ENCODE measurements around the gene ATP5MC3. TPM values are rescaled to one million over a fixed set of nuclear protein-coding genes. Genes with fewer than 3 reads are reported as not detected.

Gene ATP5MC3
- total and polyA plus RNA-seq, 2 donors (not counting 3 experiments of a cell fraction or from before 2014, with no cell fraction given), result 201 to 452 TPM

- peaks cover 4% of the 10 kb centered on the region for H3K9me1 ChIP-seq (replicated peaks; ENCODE audit: control insufficient read depth, extremely low read depth, insufficient read depth, low read length)
- BruUV-seq (replicated peaks), result no TSS peak
- no peaks in the 10 kb centered on the region for H3K27me3 ChIP-seq (ENCODE audit: control insufficient read depth in 2 of 2, insufficient read depth in 2 of 2, low read length in 2 of 2)
- H3K9me3 ChIP-seq (replicated peaks; ENCODE audit: control insufficient read depth, insufficient read depth, low read length), result no peaks in the 10 kb centered on the region
- no peak for TF ChIP-seq MYC (IDR thresholded peaks at IDR 0.05; ENCODE audit: low read depth, low read length)
- peak; percentile 4 for TF ChIP-seq POLR2A (IDR thresholded peaks at IDR 0.05; ENCODE audit: low read depth, low read length)
- TF ChIP-seq FOS (IDR thresholded peaks at IDR 0.05; ENCODE audit: borderline replicate concordance, insufficient read depth, low read length), result no peak
- TF ChIP-seq GATA2 (IDR thresholded peaks at IDR 0.05; ENCODE audit: insufficient read depth, insufficient read length, low read depth, low read length), result no peak
- H2AFZ ChIP-seq (ENCODE audit: low read depth, low read length), result no peak overlapping the region
- no peak for DNase-seq (ENCODE audit: low read depth, low spot score)
- no peak for FAIRE-seq
- H3K4me3 ChIP-seq (replicated peaks in 1 of 3; ENCODE audit: insufficient read depth in 1 of 3, low read depth in 1 of 3, low read length in 3 of 3), result no peak overlapping the region
- CTCF ChIA-PET, result interaction anchor here (1.1 kb wide), 1 partner anchor 39 kb away, joined by 3 read pairs; no protein-coding TSS in a partner anchor
- no peaks in the 10 kb centered on the region for H3K4me1 ChIP-seq (ENCODE audit: control insufficient read depth, extremely low read depth, insufficient read depth, low read length)
- dilution Hi-C loops (cut with MboI; ENCODE audit: extremely low pct_ligation_motif_present, low sequenced_read_pairs), result no loop called here
- peaks cover 5 to 18% of the 10 kb centered on the region in 2 experiments for H3K36me3 ChIP-seq (ENCODE audit: control insufficient read depth in 2 of 2, extremely low read depth in 1 of 2, insufficient read depth in 2 of 2, low read length in 2 of 2)
- H3K79me2 ChIP-seq (ENCODE audit: control insufficient read depth, insufficient read depth, low read length), result peaks cover 15% of the 10 kb centered on the region
- no peaks in the 10 kb centered on the region for H4K20me1 ChIP-seq (replicated peaks; ENCODE audit: control insufficient read depth, extremely low read depth, insufficient read depth, low read length)
- H3K27ac ChIP-seq (ENCODE audit: insufficient read depth, low read depth, low read length), result no peak overlapping the region
- POLR2A ChIA-PET, result no interaction called here
- no peak overlapping the region for H3K4me2 ChIP-seq (ENCODE audit: insufficient read depth, low read length)
- intact Hi-C loops (cut with micrococcal nuclease), result no loop called here
- H3K9ac ChIP-seq (replicated peaks; ENCODE audit: extremely low read depth, insufficient read depth, low read length), result no peak overlapping the region
Measured at GRCh38 chr2:175175320-175175719, 6.2 kb downstream of the ATP5MC3 start.

- FAIRE-seq, result no peak
- no TSS peak for BruUV-seq (replicated peaks)
Measured at GRCh38 chr2:175170659-175171304, 10.7 kb downstream of the ATP5MC3 start.

More at GRCh38 chr2:175170659-175171304, 10.7 kb downstream of the ATP5MC3 start:
- Histone ChIP-seq H4K20me1 (replicated peaks; ENCODE audit: control insufficient read depth, extremely low read depth, insufficient read depth, low read length) (no peaks in the 10 kb centered on the region), H3K4me1 (ENCODE audit: control insufficient read depth, extremely low read depth, insufficient read depth, low read length) (peaks cover 11% of the 10 kb centered on the region), H2AFZ (ENCODE audit: low read depth, low read length) (no peak overlapping the region), H3K36me3 (ENCODE audit: control insufficient read depth in 2 of 2, extremely low read depth in 1 of 2, insufficient read depth in 2 of 2, low read length in 2 of 2) (peaks cover 0 to 4% of the 10 kb centered on the region in 2 experiments), H3K9ac (replicated peaks; ENCODE audit: extremely low read depth, insufficient read depth, low read length) (no peak overlapping the region), H3K4me3 (replicated peaks in 1 of 3; ENCODE audit: insufficient read depth in 1 of 3, low read depth in 1 of 3, low read length in 3 of 3) (no peak overlapping the region), H3K4me2 (ENCODE audit: insufficient read depth, low read length) (no peak overlapping the region), H3K27ac (ENCODE audit: insufficient read depth, low read depth, low read length) (no peak overlapping the region), H3K9me3 (replicated peaks; ENCODE audit: control insufficient read depth, insufficient read depth, low read length) (no peaks in the 10 kb centered on the region), H3K79me2 (ENCODE audit: control insufficient read depth, insufficient read depth, low read length) (peaks cover 22% of the 10 kb centered on the region), H3K27me3 (ENCODE audit: control insufficient read depth in 2 of 2, insufficient read depth in 2 of 2, low read length in 2 of 2) (no peaks in the 10 kb centered on the region), H3K9me1 (replicated peaks; ENCODE audit: control insufficient read depth, extremely low read depth, insufficient read depth, low read length) (no peaks in the 10 kb centered on the region)
- TF ChIP-seq FOS (IDR thresholded peaks at IDR 0.05; ENCODE audit: borderline replicate concordance, insufficient read depth, low read length), result no peak
- no peak for TF ChIP-seq POLR2A (IDR thresholded peaks at IDR 0.05; ENCODE audit: low read depth, low read length)
- TF ChIP-seq POLR2AphosphoS5 (IDR thresholded peaks at IDR 0.05; ENCODE audit: insufficient read depth, low read depth, low read length), result no peak
- TF ChIP-seq GATA2 (IDR thresholded peaks at IDR 0.05; ENCODE audit: insufficient read depth, insufficient read length, low read depth, low read length), result no peak
- no peak for TF ChIP-seq JUN (IDR thresholded peaks at IDR 0.05; ENCODE audit: borderline replicate concordance, insufficient read depth, insufficient read length, low read depth)
- TF ChIP-seq CTCF (IDR thresholded peaks at IDR 0.05; ENCODE audit: extremely low read depth in 1 of 2, insufficient read depth in 1 of 2, low read depth in 1 of 2, low read length in 2 of 2), result no peak
- no peak for TF ChIP-seq EZH2 (IDR thresholded peaks at IDR 0.05; ENCODE audit: borderline replicate concordance, low read depth, low read length, severe bottlenecking)
- TF ChIP-seq MYC (IDR thresholded peaks at IDR 0.05; ENCODE audit: low read depth, low read length), result no peak
- TF ChIP-seq, protein P1, sequence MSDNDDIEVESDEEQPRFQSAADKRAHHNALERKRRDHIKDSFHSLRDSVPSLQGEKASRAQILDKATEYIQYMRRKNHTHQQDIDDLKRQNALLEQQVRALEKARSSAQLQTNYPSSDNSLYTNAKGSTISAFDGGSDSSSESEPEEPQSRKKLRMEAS (IDR thresholded peaks at IDR 0.05; ENCODE audit: insufficient read depth, insufficient read length), result no peak
- ChIA-PET CTCF (interaction anchor here (1.4 kb wide), 1 partner anchor 10 kb away, joined by 4 read pairs; the partner anchor contains the start of gene ATP5MC3), POLR2A (no interaction called here)
- no peak for DNase-seq (ENCODE audit: low read depth, low spot score)
- intact Hi-C loops (cut with micrococcal nuclease), result no loop called here
- dilution Hi-C loops (cut with MboI; ENCODE audit: extremely low pct_ligation_motif_present, low sequenced_read_pairs), result no loop called here

Data from endothelial cell of umbilical vein (primary cell).